H1 (cell line): ENCODE data around the gene PPIL6. TPM values are rescaled to one million over a fixed set of nuclear protein-coding genes. Genes with fewer than 3 reads are reported as not detected.

Source experiments
- MAFK ChIP-seq: IDR thresholded peaks from 2 replicates; pipeline ENCODE4 v1.6.1; 2012; ENCODE audit warnings: low read depth, mild to moderate bottlenecking, improper control_type of control experiment, low read length
- polyA plus RNA-seq, 7 experiments: library from polyadenylated mRNA; depleted of rRNA in 3 of 7; stranded (reverse) in 5 of 7; unstranded in 2 of 7; fragments of >200 nt in 5 of 7; fragments of 200-250 nt in 2 of 7; gene quantifications; 1 replicate in 5 of 7; 2 replicates in 1 of 7; 4 replicates in 1 of 7; pipeline versions ENCODE4 v1.2.1 to v1.2.3, GENCODE V29; 2011 to 2013; ENCODE audit warnings: missing spikeins in 2 of 7, mixed read lengths in 2 of 7
- total RNA-seq: library from RNA; stranded (reverse); fragmentation: NEBNext Ultra II Directional; extraction: Animal tissue kit (Norgen Biotek cat#: 25700); gene quantifications from 2 replicates; pipeline ENCODE4 v1.2.1, GENCODE V29; 2021

Gene PPIL6
- total and polyA plus RNA-seq, 2 of the 8 experiments (the other 6 are each of a cell fraction or from before 2014, with no cell fraction given): 0.42 to 1.3 TPM

DNA sequence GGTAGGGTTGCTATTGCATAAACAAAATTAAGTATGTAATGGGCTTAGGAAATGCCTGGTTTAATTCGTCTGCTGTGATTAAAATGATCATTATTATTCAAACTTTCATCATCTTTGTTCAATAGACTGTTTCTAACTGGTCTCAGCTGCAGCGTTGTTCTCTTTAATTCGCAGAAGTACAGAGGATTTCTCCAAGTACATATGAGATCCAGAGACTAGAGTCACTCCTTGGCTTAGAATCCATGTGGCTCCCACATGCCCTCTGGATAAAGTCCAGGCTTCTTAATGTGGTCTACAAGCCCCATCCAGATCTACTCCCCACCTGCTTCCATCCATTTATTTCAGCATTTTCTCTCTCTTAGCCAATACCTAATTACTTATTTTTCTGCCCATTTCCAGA lies 43.7 kb upstream of the PPIL6 start (continued):
- TF ChIP-seq MAFK: no peak
- TF ChIP-seq, all 59 proteins: peak for 0
